NB4 (cell line): Measurements from ENCODE around the gene RBMX2.

Source experiments
- CTCF ChIP-seq: IDR thresholded peaks from one replicate; pipeline ENCODE4 v1.5.1; 2012; ENCODE audit warnings: low read depth, low read length
- POLR2A ChIP-seq: IDR thresholded peaks from 2 replicates; pipeline ENCODE4 v1.6.1; 2011; ENCODE audit warnings: mild to moderate bottlenecking; ENCODE audit not compliant: insufficient read length; ENCODE audit errors: extremely low read depth

GRCh38 chrX:130426531-130426930 is 24.7 kb downstream of the RBMX2 start:
- TF ChIP-seq CTCF (no peak), POLR2A (no peak)
